ENCODE measurements around the gene RNF168. TPM values are rescaled to one million over a fixed set of nuclear protein-coding genes. Genes with fewer than 3 reads are reported as not detected.

RNF168 gene
- total RNA-seq, 1 experiment from 2014 or later, result 66.1 TPM

- peaks cover 13% of the 10 kb centered on the region for H3K4me1 Mint-ChIP-seq
- H3K27ac Mint-ChIP-seq, result peak overlapping the region; percentile 83
- H3K4me3 Mint-ChIP-seq, result no peak overlapping the region; the same call in 1 of the 2 replicates
- POLR2A ChIA-PET, result no interaction called here
- peaks cover 34% of the 10 kb centered on the region for H3K9me3 Mint-ChIP-seq
- CTCF ChIA-PET, result interaction anchor here (4.6 kb wide), 1 partner anchor 10 kb away, joined by 27 read pairs; no protein-coding TSS in a partner anchor
- peak; percentile 46 for ATAC-seq
- H3K36me3 Mint-ChIP-seq, result peaks cover 17% of the 10 kb centered on the region
- DNase-seq (ENCODE audit: low spot score), result peak; percentile 80
- H3K27me3 Mint-ChIP-seq (ENCODE audit: low read depth), result peaks cover 13% of the 10 kb centered on the region
- no peak; the same call in 1 of the 2 replicates for TF ChIP-seq TEAD4 (CRISPR knock-in tag; IDR thresholded peaks at IDR 0.05)
- TF ChIP-seq ZSCAN18 (CRISPR knock-in tag; IDR thresholded peaks at IDR 0.05), result no peak
- no peak for TF ChIP-seq USF1 (CRISPR knock-in tag; IDR thresholded peaks at IDR 0.05)
- TF ChIP-seq ZNF425 (CRISPR knock-in tag; conservative IDR thresholded peaks at IDR 0.05), result no peak
- TF ChIP-seq RORB (CRISPR knock-in tag; IDR thresholded peaks at IDR 0.05), result no peak
- TF ChIP-seq, protein P1, sequence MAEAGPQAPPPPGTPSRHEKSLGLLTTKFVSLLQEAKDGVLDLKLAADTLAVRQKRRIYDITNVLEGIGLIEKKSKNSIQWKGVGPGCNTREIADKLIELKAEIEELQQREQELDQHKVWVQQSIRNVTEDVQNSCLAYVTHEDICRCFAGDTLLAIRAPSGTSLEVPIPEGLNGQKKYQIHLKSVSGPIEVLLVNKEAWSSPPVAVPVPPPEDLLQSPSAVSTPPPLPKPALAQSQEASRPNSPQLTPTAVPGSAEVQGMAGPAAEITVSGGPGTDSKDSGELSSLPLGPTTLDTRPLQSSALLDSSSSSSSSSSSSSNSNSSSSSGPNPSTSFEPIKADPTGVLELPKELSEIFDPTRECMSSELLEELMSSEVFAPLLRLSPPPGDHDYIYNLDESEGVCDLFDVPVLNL (CRISPR knock-in tag; IDR thresholded peaks at IDR 0.05; ENCODE audit: borderline replicate concordance, low read depth), result no peak
- TF ChIP-seq PRRX2 (CRISPR knock-in tag; IDR thresholded peaks at IDR 0.05), result no peak
- no peak for TF ChIP-seq ZBTB21 (CRISPR knock-in tag; IDR thresholded peaks at IDR 0.05; ENCODE audit: borderline replicate concordance)
- TF ChIP-seq, protein P2, sequence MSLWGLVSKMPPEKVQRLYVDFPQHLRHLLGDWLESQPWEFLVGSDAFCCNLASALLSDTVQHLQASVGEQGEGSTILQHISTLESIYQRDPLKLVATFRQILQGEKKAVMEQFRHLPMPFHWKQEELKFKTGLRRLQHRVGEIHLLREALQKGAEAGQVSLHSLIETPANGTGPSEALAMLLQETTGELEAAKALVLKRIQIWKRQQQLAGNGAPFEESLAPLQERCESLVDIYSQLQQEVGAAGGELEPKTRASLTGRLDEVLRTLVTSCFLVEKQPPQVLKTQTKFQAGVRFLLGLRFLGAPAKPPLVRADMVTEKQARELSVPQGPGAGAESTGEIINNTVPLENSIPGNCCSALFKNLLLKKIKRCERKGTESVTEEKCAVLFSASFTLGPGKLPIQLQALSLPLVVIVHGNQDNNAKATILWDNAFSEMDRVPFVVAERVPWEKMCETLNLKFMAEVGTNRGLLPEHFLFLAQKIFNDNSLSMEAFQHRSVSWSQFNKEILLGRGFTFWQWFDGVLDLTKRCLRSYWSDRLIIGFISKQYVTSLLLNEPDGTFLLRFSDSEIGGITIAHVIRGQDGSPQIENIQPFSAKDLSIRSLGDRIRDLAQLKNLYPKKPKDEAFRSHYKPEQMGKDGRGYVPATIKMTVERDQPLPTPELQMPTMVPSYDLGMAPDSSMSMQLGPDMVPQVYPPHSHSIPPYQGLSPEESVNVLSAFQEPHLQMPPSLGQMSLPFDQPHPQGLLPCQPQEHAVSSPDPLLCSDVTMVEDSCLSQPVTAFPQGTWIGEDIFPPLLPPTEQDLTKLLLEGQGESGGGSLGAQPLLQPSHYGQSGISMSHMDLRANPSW (CRISPR knock-in tag; conservative IDR thresholded peaks at IDR 0.05; ENCODE audit: low read depth), result no peak
- TF ChIP-seq ATF3 (CRISPR knock-in tag; conservative IDR thresholded peaks at IDR 0.05), result no peak
- no peak for TF ChIP-seq CBFB (CRISPR knock-in tag; IDR thresholded peaks at IDR 0.05; ENCODE audit: low read depth)
- no peak for TF ChIP-seq CREB1 (CRISPR knock-in tag; IDR thresholded peaks at IDR 0.05)
- no peak for TF ChIP-seq PREB (CRISPR knock-in tag; IDR thresholded peaks at IDR 0.05; ENCODE audit: borderline replicate concordance)
- TF ChIP-seq MXD4 (CRISPR knock-in tag; IDR thresholded peaks at IDR 0.05; ENCODE audit: borderline replicate concordance), result no peak
- no peak for TF ChIP-seq ESRRA (CRISPR knock-in tag; IDR thresholded peaks at IDR 0.05; ENCODE audit: borderline replicate concordance)
- TF ChIP-seq, protein P3, sequence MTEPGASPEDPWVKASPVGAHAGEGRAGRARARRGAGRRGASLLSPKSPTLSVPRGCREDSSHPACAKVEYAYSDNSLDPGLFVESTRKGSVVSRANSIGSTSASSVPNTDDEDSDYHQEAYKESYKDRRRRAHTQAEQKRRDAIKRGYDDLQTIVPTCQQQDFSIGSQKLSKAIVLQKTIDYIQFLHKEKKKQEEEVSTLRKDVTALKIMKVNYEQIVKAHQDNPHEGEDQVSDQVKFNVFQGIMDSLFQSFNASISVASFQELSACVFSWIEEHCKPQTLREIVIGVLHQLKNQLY (CRISPR knock-in tag; IDR thresholded peaks at IDR 0.05), result no peak
- TF ChIP-seq NFE2L1 (CRISPR knock-in tag; IDR thresholded peaks at IDR 0.05), result no peak
- TF ChIP-seq, protein P4, sequence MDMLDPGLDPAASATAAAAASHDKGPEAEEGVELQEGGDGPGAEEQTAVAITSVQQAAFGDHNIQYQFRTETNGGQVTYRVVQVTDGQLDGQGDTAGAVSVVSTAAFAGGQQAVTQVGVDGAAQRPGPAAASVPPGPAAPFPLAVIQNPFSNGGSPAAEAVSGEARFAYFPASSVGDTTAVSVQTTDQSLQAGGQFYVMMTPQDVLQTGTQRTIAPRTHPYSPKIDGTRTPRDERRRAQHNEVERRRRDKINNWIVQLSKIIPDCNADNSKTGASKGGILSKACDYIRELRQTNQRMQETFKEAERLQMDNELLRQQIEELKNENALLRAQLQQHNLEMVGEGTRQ (CRISPR knock-in tag; IDR thresholded peaks at IDR 0.05), result peak; percentile 59
- no peak for TF ChIP-seq IRF2 (CRISPR knock-in tag; IDR thresholded peaks at IDR 0.05; ENCODE audit: borderline replicate concordance, low read depth)
- no peak for TF ChIP-seq JAZF1 (CRISPR knock-in tag; IDR thresholded peaks at IDR 0.05)
- peak; percentile 69; the same call in 1 of the 2 replicates for TF ChIP-seq ETV6 (CRISPR knock-in tag; IDR thresholded peaks at IDR 0.05)
- 0 out of 2 replicates have a peak, but pooled peaks have one; percentile 35 for TF ChIP-seq FOXK1 (CRISPR knock-in tag; IDR thresholded peaks at IDR 0.05)
- peak; percentile 61; the same call in 1 of the 2 replicates for TF ChIP-seq FOXP4 (CRISPR knock-in tag; IDR thresholded peaks at IDR 0.05)
These were observed 29.7 kb upstream of the RNF168 start for GRCh38 chr3:196533260-196533681.
